Measurements from ENCODE around the gene PPP2R3A. TPM values are rescaled to one million over a fixed set of nuclear protein-coding genes. Genes with fewer than 3 reads are reported as not detected.

PPP2R3A gene
- total and polyA plus RNA-seq, 2 donors (not counting 3 experiments of a cell fraction or from before 2014, with no cell fraction given) = 3.3 to 14.6 TPM

DNA sequence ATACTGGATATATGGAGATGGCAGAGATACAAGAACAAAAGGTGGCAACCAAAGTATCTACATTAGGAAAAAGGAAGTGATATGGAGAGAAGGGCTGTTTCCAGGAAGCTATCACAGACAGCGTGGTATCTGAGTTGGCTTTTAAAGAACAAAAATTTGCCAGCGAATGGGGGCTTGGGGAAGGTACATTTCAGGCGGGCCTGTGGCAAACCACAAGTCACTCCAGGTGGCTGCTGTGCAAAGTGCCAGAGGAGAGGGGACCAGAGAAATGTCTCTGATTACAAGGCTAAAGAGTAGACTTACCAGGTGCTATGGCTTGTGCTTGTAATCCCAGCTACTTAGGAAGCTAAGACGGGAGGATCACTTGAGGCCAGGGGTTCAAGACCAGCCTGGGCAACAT lies 139.5 kb downstream of the PPP2R3A start:
- Histone ChIP-seq H3K9ac (replicated peaks; ENCODE audit: extremely low read depth, insufficient read depth, low read length) (no peak overlapping the region), H2AFZ (ENCODE audit: low read depth, low read length) (no peak overlapping the region), H3K4me2 (ENCODE audit: insufficient read depth, low read length) (no peak overlapping the region), H3K4me1 (ENCODE audit: control insufficient read depth, extremely low read depth, insufficient read depth, low read length) (peaks cover 8% of the 10 kb centered on the region), H3K27ac (ENCODE audit: insufficient read depth, low read depth, low read length) (no peak overlapping the region), H3K36me3 (ENCODE audit: control insufficient read depth in 2 of 2, extremely low read depth in 1 of 2, insufficient read depth in 2 of 2, low read length in 2 of 2) (peaks cover 0 to 2% of the 10 kb centered on the region in 2 experiments), H3K9me1 (replicated peaks; ENCODE audit: control insufficient read depth, extremely low read depth, insufficient read depth, low read length) (peaks cover 2% of the 10 kb centered on the region), H3K79me2 (ENCODE audit: control insufficient read depth, insufficient read depth, low read length) (no peaks in the 10 kb centered on the region), H4K20me1 (replicated peaks; ENCODE audit: control insufficient read depth, extremely low read depth, insufficient read depth, low read length) (no peaks in the 10 kb centered on the region), H3K27me3 (ENCODE audit: control insufficient read depth in 2 of 2, insufficient read depth in 2 of 2, low read length in 2 of 2) (no peaks in the 10 kb centered on the region), H3K9me3 (replicated peaks; ENCODE audit: control insufficient read depth, insufficient read depth, low read length) (no peaks in the 10 kb centered on the region), H3K4me3 (replicated peaks in 1 of 3; ENCODE audit: insufficient read depth in 1 of 3, low read depth in 1 of 3, low read length in 3 of 3) (no peak overlapping the region)
- DNase-seq (ENCODE audit: low read depth, low spot score) = no peak
- TF ChIP-seq, protein P1, sequence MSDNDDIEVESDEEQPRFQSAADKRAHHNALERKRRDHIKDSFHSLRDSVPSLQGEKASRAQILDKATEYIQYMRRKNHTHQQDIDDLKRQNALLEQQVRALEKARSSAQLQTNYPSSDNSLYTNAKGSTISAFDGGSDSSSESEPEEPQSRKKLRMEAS (IDR thresholded peaks at IDR 0.05; ENCODE audit: insufficient read depth, insufficient read length) = no peak
- TF ChIP-seq POLR2AphosphoS5 (IDR thresholded peaks at IDR 0.05; ENCODE audit: insufficient read depth, low read depth, low read length) (no peak), JUN (IDR thresholded peaks at IDR 0.05; ENCODE audit: borderline replicate concordance, insufficient read depth, insufficient read length, low read depth) (no peak), FOS (IDR thresholded peaks at IDR 0.05; ENCODE audit: borderline replicate concordance, insufficient read depth, low read length) (no peak), EZH2 (IDR thresholded peaks at IDR 0.05; ENCODE audit: borderline replicate concordance, low read depth, low read length, severe bottlenecking) (no peak), MYC (IDR thresholded peaks at IDR 0.05; ENCODE audit: low read depth, low read length) (no peak), GATA2 (IDR thresholded peaks at IDR 0.05; ENCODE audit: insufficient read depth, insufficient read length, low read depth, low read length) (no peak), POLR2A (IDR thresholded peaks at IDR 0.05; ENCODE audit: low read depth, low read length) (no peak)
- TF ChIP-seq, protein P2, sequence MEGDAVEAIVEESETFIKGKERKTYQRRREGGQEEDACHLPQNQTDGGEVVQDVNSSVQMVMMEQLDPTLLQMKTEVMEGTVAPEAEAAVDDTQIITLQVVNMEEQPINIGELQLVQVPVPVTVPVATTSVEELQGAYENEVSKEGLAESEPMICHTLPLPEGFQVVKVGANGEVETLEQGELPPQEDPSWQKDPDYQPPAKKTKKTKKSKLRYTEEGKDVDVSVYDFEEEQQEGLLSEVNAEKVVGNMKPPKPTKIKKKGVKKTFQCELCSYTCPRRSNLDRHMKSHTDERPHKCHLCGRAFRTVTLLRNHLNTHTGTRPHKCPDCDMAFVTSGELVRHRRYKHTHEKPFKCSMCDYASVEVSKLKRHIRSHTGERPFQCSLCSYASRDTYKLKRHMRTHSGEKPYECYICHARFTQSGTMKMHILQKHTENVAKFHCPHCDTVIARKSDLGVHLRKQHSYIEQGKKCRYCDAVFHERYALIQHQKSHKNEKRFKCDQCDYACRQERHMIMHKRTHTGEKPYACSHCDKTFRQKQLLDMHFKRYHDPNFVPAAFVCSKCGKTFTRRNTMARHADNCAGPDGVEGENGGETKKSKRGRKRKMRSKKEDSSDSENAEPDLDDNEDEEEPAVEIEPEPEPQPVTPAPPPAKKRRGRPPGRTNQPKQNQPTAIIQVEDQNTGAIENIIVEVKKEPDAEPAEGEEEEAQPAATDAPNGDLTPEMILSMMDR (IDR thresholded peaks at IDR 0.05; ENCODE audit: extremely low read depth in 1 of 2, insufficient read depth in 1 of 2, low read depth in 1 of 2, low read length in 2 of 2) = no peak
- no peak for FAIRE-seq
- POLR2A ChIA-PET = no interaction called here
- dilution Hi-C loops (cut with MboI; ENCODE audit: extremely low pct_ligation_motif_present, low sequenced_read_pairs) (no loop called here), intact Hi-C loops (cut with micrococcal nuclease) (no loop called here)
- BruUV-seq (replicated peaks) = no TSS peak
- CTCF ChIA-PET = interaction anchor here (0.7 kb wide), 1 partner anchor 26 kb away, joined by 3 read pairs; no protein-coding TSS in a partner anchor

All from endothelial cell of umbilical vein (primary cell).